Natural killer cell (primary cell): ENCODE data around the gene VEGFC. TPM values are rescaled to one million over a fixed set of nuclear protein-coding genes. Genes with fewer than 3 reads are reported as not detected.

Experiments used
- ATAC-seq, 3 donors: fragments of 150-1000 bp in 2 of 3; fragments of 200-7000 bp in 1 of 3; cut with Tn5 transposase; 1 replicate in 1 of 3; 2 replicates in 2 of 3; pipeline ENCODE4 v1.10.0; 2021; ENCODE audit warnings: mild to moderate bottlenecking in 2 of 3, moderate library complexity in 2 of 3
- DNase-seq, 2 donors: peaks; one replicate each; pipeline versions ENCODE4 v3.0.0 to v3.0.0-alpha.2; 2013 to 2021; ENCODE audit warnings: mixed read lengths in 1 of 2
- H3K27ac ChIP-seq: one replicate; pipeline ENCODE4 v1.5.1; 2013; ENCODE audit warnings: mild to moderate bottlenecking, low read length
- H3K27me3 ChIP-seq: one replicate; pipeline ENCODE4 v1.6.1; 2013; ENCODE audit warnings: low read length; ENCODE audit not compliant: control insufficient read depth, insufficient read depth
- H3K36me3 ChIP-seq: one replicate; pipeline ENCODE4 v1.6.1; 2013; ENCODE audit warnings: low read length; ENCODE audit not compliant: control insufficient read depth, insufficient read depth
- H3K4me1 ChIP-seq: one replicate; pipeline ENCODE4 v1.6.1; 2013; ENCODE audit warnings: low read length; ENCODE audit not compliant: control insufficient read depth, insufficient read depth
- H3K4me3 ChIP-seq: one replicate; pipeline ENCODE4 v1.5.1; 2013; ENCODE audit warnings: low read length
- H3K9me3 ChIP-seq: one replicate; pipeline ENCODE4 v1.6.1; 2013; ENCODE audit warnings: low read length; ENCODE audit not compliant: control insufficient read depth, insufficient read depth
- H3K27ac Mint-ChIP-seq, 2 donors: one replicate each; pipeline ENCODE4 v1.8.0; 2022; ENCODE audit warnings: mild to moderate bottlenecking in 2 of 2, mixed read lengths in 2 of 2, moderate library complexity in 1 of 2
- H3K27me3 Mint-ChIP-seq, 2 donors: one replicate each; pipeline ENCODE4 v1.8.0; 2022; ENCODE audit warnings: low read depth in 2 of 2, mixed read lengths in 2 of 2
- H3K36me3 Mint-ChIP-seq: one replicate; pipeline ENCODE4 v1.8.0; 2022; ENCODE audit warnings: mixed read lengths
- H3K4me1 Mint-ChIP-seq, 2 donors: one replicate each; pipeline ENCODE4 v1.8.0; 2022; ENCODE audit warnings: mixed read lengths in 2 of 2
- H3K4me3 Mint-ChIP-seq: one replicate; pipeline ENCODE4 v1.8.0; 2022; ENCODE audit warnings: mild to moderate bottlenecking, moderate library complexity, mixed read lengths
- H3K9me3 Mint-ChIP-seq, 2 donors: one replicate each; pipeline ENCODE4 v1.8.0; 2022; ENCODE audit warnings: mixed read lengths in 2 of 2
- CTCF ChIP-seq: fragments of 200-600 bp; IDR thresholded peaks from one replicate; pipeline ENCODE4 v1.8.0; 2022; ENCODE audit warnings: antibody characterized with exemption
- WGBS: methylation state at CpG from one replicate; pipeline ENCODE4 v1.1.7; 2013; ENCODE audit warnings: missing lambda C conversion rate; ENCODE audit not compliant: insufficient coverage; 5-methylcytosine and 5-hydroxymethylcytosine counted together
- intact Hi-C: fragments of 100-400 bp; cut with micrococcal nuclease; formaldehyde crosslinking; loops from one replicate; pipeline ENCODE4 v1.14.2; 2022
- total RNA-seq, 4 donors: library from RNA; stranded (reverse); fragments of 120-200 nt in 1 of 4; gene quantifications; one replicate each; pipeline versions ENCODE4 v1.2.3 to v1.2.4, GENCODE V29; 2013 to 2022

The VEGFC gene
- total RNA-seq, 3 donors from 2014 or later (not counting 1 experiment from before 2014, with no cell fraction given): not detected

GRCh38 chr4:176642472-176642871, 150.2 kb downstream of the VEGFC start:
- no CpG with 5 or more reads among the region's 2 CpGs for WGBS
- no peak for TF ChIP-seq CTCF

GRCh38 chr4:176641237-176641636, 151.5 kb downstream of the VEGFC start:
- Histone ChIP-seq H3K27me3 (no peaks in the 10 kb centered on the region), H3K27ac (no peak overlapping the region), H3K4me3 (no peak overlapping the region), H3K9me3 (no peaks in the 10 kb centered on the region), H3K4me1 (no peaks in the 10 kb centered on the region), H3K36me3 (no peaks in the 10 kb centered on the region)
- DNase-seq (no peak), ATAC-seq (no peak)
- Mint-ChIP-seq H3K9me3 (peaks cover 11 to 21% of the 10 kb centered on the region in 2 donors), H3K27ac (no peak overlapping the region), H3K27me3 (no peaks in the 10 kb centered on the region), H3K4me3 (no peak overlapping the region), H3K4me1 (no peaks in the 10 kb centered on the region), H3K36me3 (no peaks in the 10 kb centered on the region)
- WGBS: 70% methylated on average over 1 of the region's 3 CpGs
- intact Hi-C loops: no loop called here
- TF ChIP-seq CTCF: no peak

More at GRCh38 chr4:176642472-176642871, 150.2 kb downstream of the VEGFC start:
- Mint-ChIP-seq H3K4me3 (no peak overlapping the region), H3K27me3 (no peaks in the 10 kb centered on the region), H3K27ac (no peak overlapping the region), H3K9me3 (peaks cover 11 to 21% of the 10 kb centered on the region in 2 donors), H3K36me3 (no peaks in the 10 kb centered on the region), H3K4me1 (no peaks in the 10 kb centered on the region)
- DNase-seq: no peak
- H3K4me1 ChIP-seq: no peaks in the 10 kb centered on the region
- H3K27ac ChIP-seq: no peak overlapping the region
- no peak for ATAC-seq
- H3K27me3 ChIP-seq: no peaks in the 10 kb centered on the region
- no peaks in the 10 kb centered on the region for H3K9me3 ChIP-seq
- H3K36me3 ChIP-seq: no peaks in the 10 kb centered on the region
- intact Hi-C loops: no loop called here
- H3K4me3 ChIP-seq: no peak overlapping the region

GRCh38 chr4:176638992-176639391, 153.7 kb downstream of the VEGFC start:
- Mint-ChIP-seq H3K4me3 (no peak overlapping the region), H3K36me3 (no peaks in the 10 kb centered on the region), H3K9me3 (peaks cover 11 to 15% of the 10 kb centered on the region in 2 donors), H3K27ac (no peak overlapping the region), H3K4me1 (no peaks in the 10 kb centered on the region), H3K27me3 (no peaks in the 10 kb centered on the region)
- Histone ChIP-seq H3K4me3 (no peak overlapping the region), H3K27ac (no peak overlapping the region), H3K9me3 (no peaks in the 10 kb centered on the region), H3K27me3 (no peaks in the 10 kb centered on the region), H3K4me1 (no peaks in the 10 kb centered on the region), H3K36me3 (no peaks in the 10 kb centered on the region)
- intact Hi-C loops: no loop called here
- ATAC-seq: no peak
- WGBS: 93% methylated on average over 2 of the region's 2 CpGs
- no peak for DNase-seq
- TF ChIP-seq CTCF: no peak

GRCh38 chr4:176636292-176636691, 156.4 kb downstream of the VEGFC start:
- intact Hi-C loops: no loop called here
- no peak overlapping the region for H3K27ac ChIP-seq
- no peak overlapping the region for H3K4me3 Mint-ChIP-seq
- peaks cover 14 to 19% of the 10 kb centered on the region in 2 donors for H3K9me3 Mint-ChIP-seq
- no peaks in the 10 kb centered on the region for H3K36me3 ChIP-seq
- H3K4me1 ChIP-seq: no peaks in the 10 kb centered on the region
- no peak overlapping the region for H3K4me3 ChIP-seq
- DNase-seq: no peak
- no peak for ATAC-seq
- no peak overlapping the region for H3K27ac Mint-ChIP-seq
- WGBS: 67% methylated on average over 1 of the region's 1 CpG
- H3K9me3 ChIP-seq: peaks cover 4% of the 10 kb centered on the region
- H3K36me3 Mint-ChIP-seq: no peaks in the 10 kb centered on the region
- no peaks in the 10 kb centered on the region for H3K4me1 Mint-ChIP-seq
- no peaks in the 10 kb centered on the region for H3K27me3 Mint-ChIP-seq
- no peak for TF ChIP-seq CTCF
- no peaks in the 10 kb centered on the region for H3K27me3 ChIP-seq
